Measurements from ENCODE around the gene LHFPL5.

The LHFPL5 gene

GRCh38 chr6:35804996-35805736, at the start of gene LHFPL5:
Gene LHFPL5 (plus strand): TSS chr6:35805352. CDS start chr6:35805671, 319 bp downstream.
- DNase-seq, result peak; percentile 35

GRCh38 chr6:35757456-35758123, 47.6 kb upstream of the LHFPL5 start:
- no peak for DNase-seq

GRCh38 chr6:35759426-35759825, 45.7 kb upstream of the LHFPL5 start:
- no peak for DNase-seq

DNA sequence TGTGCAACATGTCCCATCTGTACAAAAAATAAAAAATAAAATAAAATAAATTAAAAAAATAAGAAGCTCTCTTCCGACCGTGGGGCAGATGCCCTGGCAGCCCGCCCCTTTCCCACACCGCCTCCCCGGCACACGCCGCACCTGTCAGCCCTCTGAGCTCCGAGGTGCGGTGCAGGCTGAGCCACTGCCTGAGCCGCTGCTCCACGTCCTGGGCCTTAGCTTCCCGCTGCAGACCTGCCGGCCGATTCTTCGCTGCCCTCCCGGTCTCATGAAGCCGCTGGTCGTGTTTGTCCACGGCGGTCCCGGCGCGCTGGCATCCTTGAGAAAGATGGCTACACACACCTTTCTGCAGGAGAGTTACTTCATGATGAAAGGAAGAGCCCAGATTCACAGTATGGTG, 39.4 kb upstream of the LHFPL5 start:
- no peak for DNase-seq

DNA sequence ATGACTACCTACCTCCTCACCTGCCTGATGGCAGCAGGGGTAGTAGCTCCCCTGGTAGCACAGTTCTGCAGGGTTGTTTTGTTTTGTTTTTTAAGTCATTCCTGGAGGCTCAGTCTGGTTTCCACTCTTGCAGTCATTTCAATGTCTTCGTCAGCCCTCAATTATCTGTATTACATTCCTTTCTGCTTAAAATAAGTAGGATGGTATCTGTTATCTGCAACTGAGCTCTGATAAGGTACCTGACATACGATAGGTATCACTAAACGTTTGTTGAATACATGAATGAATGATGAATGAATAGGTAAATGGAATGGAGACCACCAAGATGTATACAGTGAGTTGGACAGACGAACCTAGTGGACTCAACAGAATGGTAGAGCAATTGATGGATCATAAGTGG, 35.9 kb upstream of the LHFPL5 start:
- no peak for DNase-seq

GRCh38 chr6:35771343-35771627, 33.9 kb upstream of the LHFPL5 start:
- no peak for DNase-seq

DNA sequence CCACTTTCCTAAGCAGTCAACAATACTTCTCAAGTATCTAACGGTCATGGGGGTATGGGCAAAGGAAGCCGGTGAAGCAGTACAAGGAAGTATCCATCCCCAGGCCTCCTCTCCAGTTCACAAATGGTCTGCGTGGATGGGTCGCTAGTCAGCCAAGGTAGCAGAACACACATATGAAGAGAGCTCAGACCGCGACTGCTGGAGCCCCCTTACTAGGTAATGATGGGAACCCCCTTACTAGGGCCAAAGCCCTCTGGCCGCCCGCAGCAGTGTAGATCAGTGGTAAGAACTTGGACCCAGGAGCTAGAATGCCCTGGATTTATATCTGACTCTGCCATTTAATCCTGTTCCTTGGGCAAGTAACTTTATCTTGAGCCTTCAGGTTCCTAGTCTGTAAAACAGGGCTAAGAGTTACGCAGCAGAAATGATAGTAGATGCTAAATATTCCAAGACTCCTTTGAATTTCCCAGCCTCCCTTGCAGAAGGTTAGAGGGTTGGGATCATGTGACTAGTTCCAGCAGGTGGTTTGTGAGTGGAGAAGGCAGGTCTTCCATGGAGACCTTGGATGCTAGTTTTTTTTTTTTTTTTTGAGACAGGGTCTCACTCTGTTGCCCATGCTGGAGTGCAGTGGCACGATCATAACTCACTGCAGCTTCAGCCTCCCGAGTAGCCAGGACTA, 30.9 kb upstream of the LHFPL5 start:
- no peak for DNase-seq

- DNase-seq, result no peak
Measured at GRCh38 chr6:35775031-35775430, 30.1 kb upstream of the LHFPL5 start.

DNA sequence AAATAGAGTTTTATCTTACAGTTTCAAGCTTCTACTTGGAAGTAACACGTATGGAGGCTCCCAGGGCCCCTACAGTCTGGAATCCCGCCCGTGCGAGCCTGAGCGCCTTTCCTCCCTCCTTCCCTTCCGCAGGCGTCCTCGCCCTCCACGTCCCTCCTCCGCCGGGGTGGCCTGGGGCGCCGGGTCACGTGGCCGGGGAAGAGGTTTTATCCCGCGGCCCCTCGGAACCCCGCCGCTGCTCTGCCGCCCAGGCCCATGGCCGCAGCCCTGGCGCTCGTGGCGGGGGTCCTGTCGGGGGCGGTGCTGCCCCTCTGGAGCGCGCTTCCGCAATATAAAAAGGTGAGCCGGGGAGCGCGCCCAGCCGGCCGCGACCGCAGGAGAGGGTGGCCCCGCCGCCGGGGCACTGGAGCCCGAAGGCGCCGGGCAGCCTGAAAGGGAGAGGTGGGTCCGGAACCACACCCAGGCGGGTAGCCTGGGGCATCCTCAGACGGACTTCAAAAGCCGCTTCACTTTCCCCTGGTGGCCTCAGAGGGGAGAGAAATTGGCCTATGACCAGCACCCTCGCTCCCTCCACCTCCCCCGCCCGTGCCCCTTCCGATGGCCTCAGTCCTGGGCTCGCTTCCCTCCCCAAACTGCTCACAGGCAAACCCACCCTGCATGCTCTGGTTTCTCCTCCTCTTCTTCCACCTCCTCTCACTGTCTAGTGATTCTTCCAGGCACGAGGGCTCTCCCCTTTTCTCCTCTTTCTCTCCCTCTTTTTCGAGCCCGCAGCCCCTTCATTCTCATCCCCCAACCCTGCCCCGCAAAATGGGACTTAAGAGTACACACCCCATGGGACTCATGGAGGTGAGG, 28.6 kb upstream of the LHFPL5 start, which contains the start of gene CLPSL2:
CLPSL2 (plus strand) TSS at position 235 of the 852 bp plus-strand sequence; CDS start at position 256, 21 bp downstream.
- no peak for DNase-seq

GRCh38 chr6:35777356-35778102, 27.6 kb upstream of the LHFPL5 start:
- DNase-seq, result no peak

- no peak for DNase-seq
Measured at GRCh38 chr6:35778437-35778836, 26.7 kb upstream of the LHFPL5 start.

DNA sequence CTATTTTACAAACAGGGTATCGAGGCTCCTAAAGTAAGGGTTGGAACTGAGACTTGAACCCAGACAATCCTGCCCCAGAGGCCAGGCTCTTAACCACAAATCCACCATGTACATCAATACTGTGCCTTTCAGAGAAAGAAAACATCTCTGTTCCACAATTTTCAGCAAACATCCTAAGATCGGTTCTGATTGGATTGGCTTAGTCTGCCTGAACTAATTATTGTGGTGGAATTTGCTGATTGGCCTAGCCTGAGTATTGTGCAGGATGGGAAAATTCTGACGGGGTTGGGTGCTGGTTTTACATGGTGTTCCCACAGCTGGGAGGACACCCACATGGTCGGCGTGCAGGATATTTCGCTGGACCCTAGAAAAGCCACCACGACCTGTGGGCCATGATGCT, 24.4 kb upstream of the LHFPL5 start, which contains the start of gene CLPSL1:
CLPSL1 (plus strand) TSS at position 301 of the 400 bp plus-strand sequence; CDS start at position 393, 92 bp downstream.
- no peak for DNase-seq

DNA sequence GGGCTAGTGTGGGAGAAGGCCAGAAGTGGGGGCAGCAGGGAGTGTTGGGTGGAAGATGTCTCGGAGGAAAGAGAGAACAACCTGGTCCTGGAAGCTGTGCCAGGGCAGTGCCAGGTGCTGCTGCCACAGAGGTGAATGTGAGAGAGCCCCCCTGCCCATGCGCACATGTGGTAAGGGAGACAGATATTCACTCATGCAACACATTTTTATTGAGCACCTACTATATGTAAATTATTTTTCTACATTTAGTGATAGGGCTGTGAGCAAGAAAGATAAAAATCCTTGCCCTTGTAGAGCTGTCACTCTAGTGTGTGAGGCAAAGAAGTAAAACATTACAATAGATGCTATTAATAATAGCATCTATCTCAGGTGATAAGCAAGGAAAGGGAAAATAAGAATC, 23.9 kb upstream of the LHFPL5 start:
- no peak for DNase-seq

DNA sequence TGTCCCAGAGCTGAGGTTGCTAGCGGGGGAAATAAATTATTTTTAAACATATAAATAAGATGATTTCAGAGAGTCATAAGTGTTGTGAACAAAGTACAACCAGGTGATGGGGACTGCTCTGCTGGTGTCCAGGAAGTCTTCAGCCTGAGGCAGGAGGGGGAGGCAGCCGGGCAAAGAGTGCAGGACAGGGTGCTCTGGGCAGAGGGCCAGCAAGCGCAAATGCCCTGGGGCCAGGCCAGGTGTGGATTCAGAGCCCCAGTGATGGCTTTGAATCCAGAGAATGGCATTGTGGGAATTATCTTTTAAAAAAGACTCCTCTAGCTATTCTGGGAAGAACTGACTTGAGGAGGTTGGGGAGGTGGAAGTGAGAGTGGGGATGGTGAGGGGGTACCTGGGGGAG, 22.7 kb upstream of the LHFPL5 start:
- no peak for DNase-seq

- no peak for DNase-seq
Measured at GRCh38 chr6:35784200-35784599, 21.0 kb upstream of the LHFPL5 start.

GRCh38 chr6:35786272-35786671, 18.9 kb upstream of the LHFPL5 start:
- no peak for DNase-seq

- DNase-seq, result no peak
Measured at GRCh38 chr6:35786810-35787209, 18.3 kb upstream of the LHFPL5 start.

GRCh38 chr6:35787266-35788218, 17.6 kb upstream of the LHFPL5 start:
- DNase-seq, result no peak

GRCh38 chr6:35788423-35788982, 16.6 kb upstream of the LHFPL5 start:
- no peak for DNase-seq

GRCh38 chr6:35790683-35791082, 14.5 kb upstream of the LHFPL5 start:
- DNase-seq, result no peak
